Fibroblast of lung (primary cell): ENCODE data around the gene GSPT1.

Source experiments
- EZH2 ChIP-seq: IDR thresholded peaks from 2 replicates; pipeline ENCODE4 v1.5.1; 2012; ENCODE audit warnings: low read length, control low read depth, mild to moderate bottlenecking; ENCODE audit errors: missing control alignments
- TF ChIP-seq, protein P1 (sequence below), 2 donors: IDR thresholded peaks in 1 of 2; conservative IDR thresholded peaks in 1 of 2; 1 replicate in 1 of 2; 2 replicates in 1 of 2; pipeline ENCODE4 v1.5.1; 2011 to 2012; ENCODE audit warnings: low read length in 2 of 2, control low read depth in 1 of 2, inconsistent platforms in 1 of 2, low read depth in 1 of 2, mild to moderate bottlenecking in 1 of 2

DNA sequence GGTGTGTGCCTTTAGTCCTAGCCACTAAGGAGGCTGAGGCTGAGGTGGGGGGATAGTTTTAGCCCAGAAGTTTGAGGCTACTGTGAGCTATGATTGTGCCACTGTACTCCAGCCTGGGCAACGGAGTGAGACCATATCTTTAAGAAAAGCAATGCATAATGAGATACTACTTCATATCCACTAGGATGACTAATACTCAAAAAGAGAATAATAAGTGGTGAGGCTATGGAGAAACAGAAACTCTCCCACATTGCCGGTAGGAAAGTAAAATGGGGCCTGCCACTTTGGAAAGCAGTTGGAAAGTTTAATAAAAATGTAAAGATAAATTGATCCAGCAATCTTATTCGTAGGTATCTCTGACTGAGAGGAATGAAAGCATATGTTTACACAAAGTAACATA is 30.7 kb upstream of the GSPT1 start:
- TF ChIP-seq, protein P1, sequence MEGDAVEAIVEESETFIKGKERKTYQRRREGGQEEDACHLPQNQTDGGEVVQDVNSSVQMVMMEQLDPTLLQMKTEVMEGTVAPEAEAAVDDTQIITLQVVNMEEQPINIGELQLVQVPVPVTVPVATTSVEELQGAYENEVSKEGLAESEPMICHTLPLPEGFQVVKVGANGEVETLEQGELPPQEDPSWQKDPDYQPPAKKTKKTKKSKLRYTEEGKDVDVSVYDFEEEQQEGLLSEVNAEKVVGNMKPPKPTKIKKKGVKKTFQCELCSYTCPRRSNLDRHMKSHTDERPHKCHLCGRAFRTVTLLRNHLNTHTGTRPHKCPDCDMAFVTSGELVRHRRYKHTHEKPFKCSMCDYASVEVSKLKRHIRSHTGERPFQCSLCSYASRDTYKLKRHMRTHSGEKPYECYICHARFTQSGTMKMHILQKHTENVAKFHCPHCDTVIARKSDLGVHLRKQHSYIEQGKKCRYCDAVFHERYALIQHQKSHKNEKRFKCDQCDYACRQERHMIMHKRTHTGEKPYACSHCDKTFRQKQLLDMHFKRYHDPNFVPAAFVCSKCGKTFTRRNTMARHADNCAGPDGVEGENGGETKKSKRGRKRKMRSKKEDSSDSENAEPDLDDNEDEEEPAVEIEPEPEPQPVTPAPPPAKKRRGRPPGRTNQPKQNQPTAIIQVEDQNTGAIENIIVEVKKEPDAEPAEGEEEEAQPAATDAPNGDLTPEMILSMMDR (conservative IDR thresholded peaks at IDR 0.05 in 1 of 2, IDR thresholded peaks at IDR 0.05 in 1 of 2; ENCODE audit: low read depth in 1 of 2, low read length in 2 of 2) = no peak
- TF ChIP-seq EZH2 = no peak
